ENCODE data around the gene LLGL2.

GRCh38 chr17:75524970-75525805 is at the start of gene LLGL2:
- TF ChIP-seq CTCF (conservative IDR thresholded peaks at IDR 0.05), result peak; percentile 81
- 0 out of 2 replicates have a peak, but pooled peaks have one; percentile 5 for TF ChIP-seq ZFX (IDR thresholded peaks at IDR 0.05)
